Activated CD8-positive, alpha-beta memory T cell treated with anti-CD3 and anti-CD28 coated beads, Interleukin-2, amount 50 U/mL, for 24 hours (primary cell): ENCODE measurements around the gene TMEM18.
"Not testable (repeated sequence)": the region's sequence is repeated elsewhere in the genome, so short reads cannot be mapped to it uniquely, and the experiment has no call there.

Experiments used
- DNase-seq: peaks from one replicate; pipeline ENCODE4 v3.0.0-alpha.2; 2020; ENCODE audit errors: extremely low read depth

Gene TMEM18

DNA sequence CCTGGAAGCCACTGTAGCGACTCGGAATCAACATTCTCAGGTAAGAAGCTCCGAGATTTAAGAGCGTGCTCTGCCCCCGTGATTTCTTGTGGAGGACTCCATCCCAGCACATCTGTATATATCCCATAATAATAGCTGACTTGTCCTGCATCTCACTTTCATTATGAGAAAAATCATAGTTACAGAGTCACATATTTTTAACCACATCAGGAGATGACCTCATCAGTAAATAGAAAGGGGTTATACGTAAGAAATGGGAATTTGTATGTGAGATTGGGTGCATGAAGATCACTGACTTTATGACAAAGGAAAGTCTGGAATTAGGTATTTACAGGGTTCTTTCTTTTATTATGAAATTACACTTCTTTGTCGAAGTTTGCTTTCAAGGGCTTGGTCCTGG, 16.4 kb upstream of the TMEM18 start:
- no peak for DNase-seq

DNA sequence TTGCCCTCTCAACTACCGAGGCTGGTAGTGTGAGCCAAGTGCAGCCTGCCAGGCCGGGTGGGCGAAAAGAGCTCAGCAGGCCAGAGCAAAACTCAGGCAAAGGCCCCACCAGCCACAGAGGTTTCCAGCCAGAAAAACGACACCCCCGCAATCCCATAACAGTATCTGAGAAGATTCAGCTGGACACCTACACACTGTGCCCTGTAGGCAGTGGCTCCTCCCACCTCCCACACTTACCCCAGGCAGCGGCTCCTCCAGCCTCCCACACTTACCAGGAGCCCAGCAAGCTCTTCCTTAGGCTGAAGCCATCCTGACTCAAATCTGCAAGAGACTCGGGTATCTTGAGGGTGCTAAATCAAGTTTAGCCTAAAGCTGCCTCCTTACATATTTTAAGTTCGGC, 15.6 kb upstream of the TMEM18 start:
- no peak for DNase-seq

DNA sequence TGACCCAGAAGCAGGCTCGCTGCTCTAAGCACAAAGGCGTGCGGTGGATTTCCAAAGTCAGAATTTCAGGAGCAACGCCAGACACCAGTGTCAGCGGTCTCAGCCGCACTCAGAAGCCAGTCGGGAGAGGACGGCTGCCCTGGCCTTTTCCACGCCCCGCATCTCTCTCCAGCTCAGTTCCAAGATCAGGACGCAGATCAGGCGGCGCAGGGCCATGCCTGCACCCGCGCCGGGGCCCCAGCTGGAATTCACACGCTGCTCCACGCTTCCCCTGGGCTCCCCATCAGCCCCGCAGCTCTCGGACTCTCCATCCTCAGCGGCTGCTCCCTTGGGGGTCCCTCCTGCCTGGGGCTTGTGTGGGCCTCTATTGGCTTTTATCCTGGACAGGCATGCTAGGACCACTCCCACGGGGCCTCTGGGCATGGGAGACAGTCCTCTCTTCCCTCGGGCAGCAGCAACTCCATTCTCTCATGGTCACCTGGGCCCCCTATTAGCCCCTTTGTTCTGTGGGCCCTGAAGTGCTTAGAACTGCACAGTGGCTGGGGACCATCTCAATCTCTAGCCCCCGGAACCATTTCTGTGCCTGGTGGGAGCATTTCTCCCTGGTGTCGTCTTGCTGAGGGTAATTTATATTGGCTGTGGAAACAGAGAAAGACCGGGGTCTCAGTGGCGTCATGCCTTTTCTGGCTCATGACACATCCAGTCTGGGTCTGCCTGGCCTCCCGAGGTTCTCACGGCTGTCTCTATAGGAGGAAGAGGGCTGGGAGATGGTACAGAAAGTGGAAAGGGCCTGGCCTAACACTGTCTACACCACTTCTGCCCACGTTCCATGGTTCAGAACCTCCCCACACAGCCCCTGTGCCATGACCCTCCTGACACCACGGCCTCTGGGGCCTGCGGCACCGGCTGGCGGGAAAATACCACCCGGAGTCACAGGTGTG, 14.9 kb upstream of the TMEM18 start:
- no peak for DNase-seq

DNA sequence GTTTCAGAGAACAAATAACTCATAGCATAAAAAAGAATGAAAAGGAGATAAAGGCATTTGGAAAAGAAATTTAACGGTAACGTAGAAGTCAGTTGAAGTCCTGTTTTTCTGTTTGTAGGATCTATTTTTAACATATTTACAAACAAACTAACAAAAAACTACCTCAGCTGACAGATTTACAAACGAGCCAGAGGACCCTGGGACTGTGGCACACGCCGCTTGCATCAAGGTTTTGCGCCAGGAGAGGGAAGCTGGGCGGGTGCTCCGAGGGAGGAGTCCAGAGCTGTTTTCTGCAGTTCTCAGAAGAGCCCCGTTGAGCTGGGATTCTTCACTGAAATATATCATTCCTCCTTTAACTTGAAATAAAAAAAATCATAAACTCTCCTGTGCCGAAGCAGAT, 13.6 kb upstream of the TMEM18 start:
- no peak for DNase-seq

- no peak for DNase-seq
These were observed 12.8 kb upstream of the TMEM18 start for GRCh38 chr2:689877-690510.

DNA sequence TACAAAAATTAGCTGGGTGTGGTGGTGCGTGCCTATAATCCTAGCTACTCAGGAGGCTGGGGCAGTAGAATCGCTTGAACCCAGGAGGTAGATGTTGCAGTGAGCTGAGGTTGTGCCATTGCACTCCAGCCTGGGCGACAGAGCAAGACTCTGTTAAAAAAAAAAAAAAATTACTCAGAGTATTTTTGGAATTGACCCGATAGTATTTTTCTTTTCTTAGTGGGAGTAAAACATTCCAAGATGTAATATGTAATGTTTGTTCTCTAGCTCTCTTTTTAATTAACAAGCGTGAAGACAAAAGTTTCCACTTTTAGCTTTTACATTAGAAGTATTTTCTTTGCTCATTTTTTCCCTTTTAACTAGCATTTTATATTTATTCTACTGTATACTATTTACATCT, 12.0 kb upstream of the TMEM18 start:
- no peak for DNase-seq

- no peak for DNase-seq
These were observed 11.4 kb upstream of the TMEM18 start for GRCh38 chr2:688504-689076.

DNA sequence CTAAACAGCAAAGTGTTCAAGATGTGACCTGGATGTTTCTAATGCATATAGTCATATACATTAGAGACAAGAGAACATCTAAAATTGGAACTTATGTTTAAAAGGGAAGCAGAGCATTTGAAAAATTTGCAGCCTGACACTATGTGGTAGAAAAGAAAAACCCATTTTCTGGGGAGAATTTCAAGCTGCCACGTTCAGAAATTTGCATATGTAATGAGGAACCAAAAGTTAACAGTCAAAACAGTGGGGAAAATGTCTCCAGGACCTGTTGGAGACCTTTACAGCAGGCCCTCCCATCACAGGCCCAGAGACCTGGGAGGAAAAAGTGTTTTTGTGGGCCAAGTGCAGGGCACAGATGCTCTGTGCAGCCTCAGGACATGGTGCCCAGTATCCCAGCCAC, 8.2 kb upstream of the TMEM18 start:
- DNase-seq: no peak

DNA sequence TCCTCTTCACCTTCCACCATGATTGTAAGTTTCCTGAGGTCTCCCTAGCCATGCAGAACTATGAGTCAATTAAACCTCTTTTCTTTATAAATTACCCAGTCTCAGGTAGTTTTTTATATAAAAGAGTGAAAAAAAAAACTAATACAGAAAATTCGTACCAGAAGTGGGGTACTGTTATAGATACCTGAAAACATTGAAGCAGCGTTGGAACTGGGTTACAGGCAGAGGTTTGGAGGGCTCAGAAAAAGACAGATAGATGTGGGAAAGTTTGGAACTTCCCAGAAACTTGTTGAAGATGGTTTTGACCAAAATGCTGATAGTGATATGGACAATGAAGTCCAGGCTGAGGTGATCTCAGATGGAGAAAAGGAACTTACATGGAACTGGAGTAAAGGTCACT, 7.7 kb upstream of the TMEM18 start:
- DNase-seq: not testable (repeated sequence)

DNA sequence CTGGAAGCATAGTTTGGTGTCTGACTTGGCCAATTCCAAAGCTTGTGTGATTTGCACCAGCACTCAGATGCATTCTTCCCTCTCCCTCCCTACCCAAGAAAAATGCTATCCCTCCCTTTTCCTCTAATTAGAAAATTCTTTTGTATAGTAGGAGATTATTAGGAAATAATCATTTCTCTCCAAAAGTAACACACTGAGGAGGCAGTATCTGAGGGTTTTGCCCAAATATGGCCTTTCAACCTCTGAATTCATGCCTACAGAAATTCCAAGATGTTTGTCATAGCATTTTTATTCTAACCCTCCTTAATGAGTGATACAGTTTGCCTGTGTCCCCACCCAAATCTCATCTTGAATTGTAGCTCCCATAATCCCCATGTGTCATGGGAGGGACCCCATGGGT, 5.0 kb upstream of the TMEM18 start:
- no peak for DNase-seq

- no peak for DNase-seq
These were observed 4.1 kb upstream of the TMEM18 start for GRCh38 chr2:681312-681711.

DNA sequence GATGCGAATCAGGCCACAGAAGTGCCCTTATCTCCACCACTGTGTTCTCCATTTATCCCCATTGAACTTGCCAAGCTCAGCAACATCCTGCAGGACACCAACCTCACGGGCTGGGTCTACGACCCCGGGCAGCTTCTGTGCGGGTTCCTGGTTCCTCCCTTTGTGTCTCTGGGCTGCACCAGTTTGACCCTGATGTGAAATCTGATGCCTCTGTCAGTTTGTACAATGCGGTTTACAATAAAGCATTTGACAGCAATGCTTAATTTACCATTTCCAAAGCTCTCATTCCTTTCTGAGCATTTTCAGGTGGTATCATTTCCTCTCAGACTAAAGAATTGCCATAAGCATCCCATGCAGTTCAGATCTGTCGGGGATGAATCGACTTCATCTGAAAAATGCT, 3.3 kb upstream of the TMEM18 start:
- DNase-seq: no peak

GRCh38 chr2:678964-679363, 1.8 kb upstream of the TMEM18 start:
- no peak for DNase-seq

- DNase-seq: no peak
These were observed 849 bp upstream of the TMEM18 start for GRCh38 chr2:677959-678550.

DNA sequence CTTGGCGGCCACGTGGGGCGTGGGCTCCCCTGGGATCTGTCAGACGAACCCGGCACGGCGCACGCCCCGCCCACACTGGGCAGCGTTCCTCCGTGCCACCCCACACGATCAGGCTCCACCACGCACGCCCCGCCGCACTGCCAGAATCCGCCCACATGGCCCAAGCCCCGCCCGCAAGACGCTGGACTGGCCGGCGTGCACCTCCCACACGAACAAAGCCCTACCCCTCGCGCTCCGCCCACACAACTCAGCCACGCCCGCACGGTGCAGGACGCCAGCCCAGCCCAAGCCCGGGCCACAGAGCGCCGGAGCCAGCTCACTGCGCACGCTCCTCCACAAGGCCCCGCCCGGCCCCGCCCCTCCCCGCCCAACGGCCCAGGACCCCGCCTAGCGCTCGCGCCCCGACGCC, 555 bp downstream of the TMEM18 start:
- peak; percentile 88 for DNase-seq

DNA sequence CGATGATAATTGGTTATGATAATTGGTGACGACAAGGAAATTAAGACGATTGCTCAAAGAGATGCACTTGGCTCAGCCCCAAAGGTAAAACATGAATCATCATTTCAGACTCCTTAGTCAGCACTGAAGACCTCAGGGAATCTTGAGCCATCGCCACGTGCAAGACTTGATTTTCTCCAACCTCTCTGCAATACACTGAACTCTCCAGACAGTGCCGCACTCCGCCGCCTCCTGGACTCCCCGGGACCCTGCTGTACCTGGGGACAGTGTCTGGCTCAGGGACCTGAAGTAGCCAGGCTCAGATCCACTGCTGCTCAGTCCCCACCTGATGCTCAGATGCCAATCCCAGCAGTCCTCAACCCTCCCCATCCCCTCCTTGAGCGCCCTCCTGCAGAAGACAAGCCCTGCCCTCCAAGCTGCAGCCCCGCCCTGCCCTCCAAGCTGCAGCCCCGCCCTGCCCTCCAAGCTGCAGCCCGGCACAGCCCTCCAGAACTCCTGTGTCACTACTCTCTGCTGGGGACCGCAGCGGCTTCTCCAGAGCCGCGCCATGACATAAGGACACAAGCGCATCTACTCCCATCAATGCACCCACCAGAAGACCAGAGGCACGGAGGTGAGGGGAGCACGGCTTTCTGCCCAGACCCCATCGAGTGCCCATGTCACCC, 1.1 kb downstream of the TMEM18 start:
- no peak for DNase-seq

GRCh38 chr2:675460-675859, 1.7 kb downstream of the TMEM18 start:
- no peak for DNase-seq

DNA sequence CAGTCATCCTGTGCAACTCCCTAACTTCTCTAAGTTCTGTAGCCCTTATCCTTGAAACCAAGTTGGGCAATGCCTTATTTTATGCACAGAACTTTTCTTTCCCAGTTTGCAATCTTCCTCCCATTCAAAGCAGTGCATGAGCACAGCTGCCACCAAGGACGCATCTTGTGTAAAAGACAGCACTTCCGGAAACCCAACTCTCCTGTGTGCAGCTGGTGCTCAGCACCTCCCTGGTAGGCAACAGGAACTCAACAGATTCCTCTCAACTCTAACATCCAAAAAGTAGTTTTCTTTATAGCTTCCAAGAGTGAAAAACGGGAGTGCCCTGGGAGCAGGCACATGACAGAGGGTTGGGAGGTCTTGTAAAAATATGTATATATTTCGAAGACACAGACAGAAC, 2.2 kb downstream of the TMEM18 start:
- DNase-seq: no peak

- DNase-seq: no peak
These were observed 2.8 kb downstream of the TMEM18 start for GRCh38 chr2:674321-674985.

DNA sequence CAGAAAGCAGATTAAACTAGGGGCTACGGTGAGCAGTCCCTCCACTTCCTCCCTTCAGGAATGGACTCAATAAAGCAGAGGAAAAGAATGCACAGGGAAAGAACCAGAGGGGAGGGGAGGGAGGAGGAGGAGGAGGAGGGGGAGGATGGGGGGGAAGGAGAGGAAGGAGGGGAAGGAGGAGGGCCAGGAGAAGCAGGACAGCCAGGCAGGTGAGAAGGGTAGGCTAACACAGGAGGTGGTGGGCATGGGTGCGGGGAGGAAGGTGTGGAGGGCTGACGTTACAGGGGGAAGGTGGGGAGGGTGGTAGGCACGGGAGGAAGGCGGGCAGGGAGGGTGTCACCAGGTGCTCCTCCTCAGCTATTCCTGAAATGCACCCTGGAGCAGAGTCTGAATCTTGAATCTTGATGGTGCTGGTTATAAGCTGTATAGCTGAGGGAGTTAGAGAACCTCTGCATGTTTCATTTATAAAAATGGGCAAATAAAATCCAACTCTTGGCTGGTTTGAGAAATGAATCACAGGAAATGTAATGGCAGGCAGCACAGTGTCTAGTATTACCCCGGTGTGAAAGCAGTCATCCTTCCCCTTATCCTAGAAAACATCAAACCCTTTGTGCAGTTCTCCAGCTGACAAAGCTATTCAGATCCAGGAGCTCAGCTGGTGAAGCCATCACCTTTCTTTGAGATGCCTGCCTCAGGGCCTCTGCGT, 3.4 kb downstream of the TMEM18 start:
- DNase-seq: no peak

- DNase-seq: no peak
These were observed 4.2 kb downstream of the TMEM18 start for GRCh38 chr2:673016-673415.
